Heart left ventricle (tissue), 16 donors: ENCODE results near the gene PTPRO. TPM values are rescaled to one million over a fixed set of nuclear protein-coding genes. Genes with fewer than 3 reads are reported as not detected.

Experiments
- ATAC-seq, 4 donors: fragments of 200-7000 bp; cut with Tn5 transposase; one replicate each; pipeline ENCODE4 v1.9.1; 2020 to 2022; ENCODE audit warnings: moderate library complexity in 4 of 4, mild to moderate bottlenecking in 3 of 4, moderate number of reproducible peaks in 1 of 4
- DNase-seq, 5 donors: peaks; one replicate each; pipeline ENCODE4 v3.0.0-alpha.2; 2020
- H3K27ac ChIP-seq, 12 donors: fragments of 200-600 bp; sonication (generic) in 4 of 12; one replicate each; pipeline versions ENCODE4 v1.5.0 to v1.8.0; 2016 to 2022; ENCODE audit warnings: mild to moderate bottlenecking in 2 of 12
- H3K27me3 ChIP-seq, 9 donors: fragments of 200-600 bp; sonication (generic) in 2 of 9; one replicate each; pipeline versions ENCODE4 v1.5.1 to v1.8.0; 2016 to 2022; ENCODE audit warnings: mild to moderate bottlenecking in 3 of 9
- H3K36me3 ChIP-seq, 9 donors: fragments of 200-600 bp; sonication (generic) in 2 of 9; one replicate each; pipeline versions ENCODE4 v1.5.0 to v1.8.0; 2018 to 2022; ENCODE audit warnings: mild to moderate bottlenecking in 2 of 9
- H3K4me1 ChIP-seq, 12 donors: fragments of 200-600 bp; sonication (generic) in 4 of 12; one replicate each; pipeline versions ENCODE4 v1.5.0 to v1.8.0; 2016 to 2022; ENCODE audit warnings: mild to moderate bottlenecking in 3 of 12
- H3K4me3 ChIP-seq, 12 donors: fragments of 200-600 bp; sonication (generic) in 4 of 12; one replicate each; pipeline versions ENCODE4 v1.5.0 to v1.8.0; 2017 to 2022; ENCODE audit warnings: mild to moderate bottlenecking in 9 of 12, moderate library complexity in 4 of 12
- H3K9me3 ChIP-seq, 12 donors: fragments of 200-600 bp; sonication (generic) in 4 of 12; one replicate each; pipeline versions ENCODE4 v1.5.0 to v1.8.0; 2016 to 2022; ENCODE audit warnings: mild to moderate bottlenecking in 1 of 12
- POLR2A ChIP-seq, 2 donors: fragments of 450-650 bp; IDR thresholded peaks; one replicate each; pipeline ENCODE4 v1.6.1; 2017; ENCODE audit warnings: antibody characterized with exemption in 2 of 2, mild to moderate bottlenecking in 2 of 2, moderate library complexity in 2 of 2
- WGBS, 4 donors: extraction: QIAGEN DNeasy Blood & Tissue Kit in 2 of 4; methylation state at CpG; one replicate each; pipeline versions ENCODE4 v1.1.5 to v1.1.7; 2013 to 2018; 5-methylcytosine and 5-hydroxymethylcytosine counted together
- intact Hi-C, 10 donors: fragments of 100-400 bp; cut with DNase I; formaldehyde crosslinking; loops; one replicate each; pipeline versions ENCODE4 v1.11.1 to v1.14.2; 2022
- polyA plus RNA-seq, 2 donors: library from polyadenylated mRNA; stranded (reverse); fragments of 200-250 nt; gene quantifications; one replicate each; pipeline ENCODE4 v1.2.3, GENCODE V29; 2013
- total RNA-seq, 9 donors: library from RNA; depleted of rRNA in 2 of 9; stranded (reverse); fragments of >200 nt in 2 of 9; fragmentation: NEBNext Ultra II Directional in 3 of 9; extraction: Animal tissue kit (Norgen Biotek cat#: 25700) in 3 of 9; gene quantifications; one replicate each; pipeline versions ENCODE4 v1.1.0 to v1.2.4, GENCODE V29; 2016 to 2023
- TF ChIP-seq, protein P1 (sequence below), 12 donors: fragments of 200-600 bp; sonication (generic) in 4 of 12; IDR thresholded peaks; one replicate each; pipeline versions ENCODE4 v1.5.0 to v1.8.0; 2018 to 2022; ENCODE audit warnings: antibody characterized with exemption in 12 of 12, mild to moderate bottlenecking in 5 of 12
- donor health status: ischemic (EF 13 %, LVEDD 7.1; RV severe dilation, severe dysfunction).
- donor health status: healthy with polysubstance abuse.
- donor health status: DM: no; HTN: yes; CAD: no.
- donor health status: DM: no; HTN: no; CAD: no.
- donor health status: ischemic (EF 25% LVEDD 6.9; RV normal size, moderate dysfunction).
- donor health status: ischemic (EF 25% LVEDD 5.7; RV mildly dilated, moderate dysfunction).
- donor health status: healthy.
- donor health status: DM: yes; HTN: yes; CAD: no.
- donor health status: ischemic (EF 35%, LVEDD 5.7; RV mildly dilated, moderate dysfunction).
- donor health status: nonischemic (EF 11% LVEDD 7.7; RV severe dilation, severe dysfunction).
- donor health status: DM: yes; HTN: yes; CAD: no.
- donor health status: PGD.
- donor health status: ischemic (EF 29% LVEDD 5.4; RV normal size, mild dysfunction).
- donor health status: nonischemic (EF 23%, LVEDD 6.1; RV moderate dilation, normal function).

Gene PTPRO
- total and polyA plus RNA-seq, 11 donors: 0.20 to 9.3 (median 0.57) TPM

DNA sequence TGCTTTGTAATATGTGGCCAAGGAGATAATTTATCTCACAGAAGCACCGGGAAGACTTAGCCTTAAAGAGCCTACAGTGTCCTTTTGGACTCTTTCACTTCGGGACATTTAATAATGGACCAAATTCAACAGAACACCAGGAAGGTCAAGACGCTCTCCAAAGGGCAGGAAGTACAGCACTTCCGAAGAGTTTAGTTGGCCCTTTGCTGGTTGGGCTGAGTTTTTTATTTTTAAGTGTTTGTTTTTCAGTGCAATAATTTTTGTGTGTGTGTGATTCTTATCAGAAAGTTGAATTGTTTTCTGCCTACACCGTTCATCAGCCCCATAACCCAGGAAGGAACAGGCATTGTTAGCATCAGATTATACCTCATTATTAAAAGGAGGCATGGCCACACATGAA, 273.9 kb downstream of the PTPRO start:
- DNase-seq (no peak), ATAC-seq (peak in 1 of 4 donors; percentile 46)
- intact Hi-C loops: loop anchor here in 6 of 10 donors (5.0 to 10.0 kb wide), 3 partner anchors 176 to 191 kb away; partner anchors contain the start of gene EPS8 (in 5 of the 6)
- no peak for TF ChIP-seq POLR2A (IDR thresholded peaks at IDR 0.05)
- TF ChIP-seq, protein P1, sequence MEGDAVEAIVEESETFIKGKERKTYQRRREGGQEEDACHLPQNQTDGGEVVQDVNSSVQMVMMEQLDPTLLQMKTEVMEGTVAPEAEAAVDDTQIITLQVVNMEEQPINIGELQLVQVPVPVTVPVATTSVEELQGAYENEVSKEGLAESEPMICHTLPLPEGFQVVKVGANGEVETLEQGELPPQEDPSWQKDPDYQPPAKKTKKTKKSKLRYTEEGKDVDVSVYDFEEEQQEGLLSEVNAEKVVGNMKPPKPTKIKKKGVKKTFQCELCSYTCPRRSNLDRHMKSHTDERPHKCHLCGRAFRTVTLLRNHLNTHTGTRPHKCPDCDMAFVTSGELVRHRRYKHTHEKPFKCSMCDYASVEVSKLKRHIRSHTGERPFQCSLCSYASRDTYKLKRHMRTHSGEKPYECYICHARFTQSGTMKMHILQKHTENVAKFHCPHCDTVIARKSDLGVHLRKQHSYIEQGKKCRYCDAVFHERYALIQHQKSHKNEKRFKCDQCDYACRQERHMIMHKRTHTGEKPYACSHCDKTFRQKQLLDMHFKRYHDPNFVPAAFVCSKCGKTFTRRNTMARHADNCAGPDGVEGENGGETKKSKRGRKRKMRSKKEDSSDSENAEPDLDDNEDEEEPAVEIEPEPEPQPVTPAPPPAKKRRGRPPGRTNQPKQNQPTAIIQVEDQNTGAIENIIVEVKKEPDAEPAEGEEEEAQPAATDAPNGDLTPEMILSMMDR (IDR thresholded peaks at IDR 0.05): no peak
- peak overlapping the region in 6 of 12 donors; percentile 2 to 50 (median 20) for H3K27ac ChIP-seq
- no peaks in the 10 kb centered on the region for H3K27me3 ChIP-seq
- H3K9me3 ChIP-seq: no peaks in the 10 kb centered on the region
- no peak overlapping the region for H3K4me3 ChIP-seq
- peaks cover 0 to 45% (median 27%) of the 10 kb centered on the region in 12 donors for H3K4me1 ChIP-seq
- WGBS, 4 donors: 40 to 60% (median 46%) methylated on average over 5 of the region's 5 CpGs
- H3K36me3 ChIP-seq: no peaks in the 10 kb centered on the region

DNA sequence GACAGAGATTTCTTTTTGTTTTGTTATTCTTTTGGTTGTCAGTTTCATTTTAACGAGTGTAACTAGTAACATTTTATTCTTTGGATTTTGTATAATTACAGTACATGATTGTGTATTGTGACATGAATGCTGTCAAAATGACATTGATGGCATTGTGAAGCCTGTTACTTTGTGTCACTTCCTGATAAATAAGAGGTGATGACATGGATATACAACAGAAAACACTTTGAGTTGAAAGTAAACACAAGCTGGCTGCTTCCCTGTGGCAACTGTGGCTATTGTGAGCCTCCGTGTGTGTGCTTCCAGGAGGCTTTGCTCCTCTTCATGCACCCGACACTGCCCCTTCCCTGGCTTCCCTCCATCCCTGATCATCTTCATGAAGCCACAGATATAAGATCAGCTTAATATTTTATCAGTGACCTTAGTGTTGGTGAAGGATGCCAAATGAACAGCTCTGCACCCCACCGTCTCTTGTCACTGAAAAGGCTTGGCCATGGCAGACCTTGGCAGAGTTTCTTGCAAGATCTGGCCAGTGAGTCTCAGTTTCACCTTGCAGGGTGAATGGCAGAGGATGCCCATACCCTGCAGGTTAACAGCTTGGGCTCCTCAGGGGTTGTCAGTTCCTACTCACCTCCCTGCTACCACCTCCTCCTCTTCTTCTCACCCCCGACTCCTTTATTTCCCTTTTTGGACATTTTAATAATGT, 275.0 kb downstream of the PTPRO start:
- no peak for TF ChIP-seq POLR2A (IDR thresholded peaks at IDR 0.05)
- TF ChIP-seq, protein P1 (IDR thresholded peaks at IDR 0.05): no peak
- Histone ChIP-seq H3K4me3 (no peak overlapping the region), H3K9me3 (no peaks in the 10 kb centered on the region), H3K36me3 (no peaks in the 10 kb centered on the region), H3K27ac (no peak overlapping the region), H3K4me1 (peaks cover 0 to 45% (median 29%) of the 10 kb centered on the region in 12 donors), H3K27me3 (no peaks in the 10 kb centered on the region)
- DNase-seq (no peak), ATAC-seq (no peak)
- intact Hi-C loops: loop anchor here in 6 of 10 donors (5.0 to 10.0 kb wide), 3 partner anchors 175 to 190 kb away; partner anchors contain the start of gene EPS8 (in 5 of the 6)
- 58 to 78% (median 59%) methylated on average over 5 of the region's 5 CpGs for WGBS, 4 donors

DNA sequence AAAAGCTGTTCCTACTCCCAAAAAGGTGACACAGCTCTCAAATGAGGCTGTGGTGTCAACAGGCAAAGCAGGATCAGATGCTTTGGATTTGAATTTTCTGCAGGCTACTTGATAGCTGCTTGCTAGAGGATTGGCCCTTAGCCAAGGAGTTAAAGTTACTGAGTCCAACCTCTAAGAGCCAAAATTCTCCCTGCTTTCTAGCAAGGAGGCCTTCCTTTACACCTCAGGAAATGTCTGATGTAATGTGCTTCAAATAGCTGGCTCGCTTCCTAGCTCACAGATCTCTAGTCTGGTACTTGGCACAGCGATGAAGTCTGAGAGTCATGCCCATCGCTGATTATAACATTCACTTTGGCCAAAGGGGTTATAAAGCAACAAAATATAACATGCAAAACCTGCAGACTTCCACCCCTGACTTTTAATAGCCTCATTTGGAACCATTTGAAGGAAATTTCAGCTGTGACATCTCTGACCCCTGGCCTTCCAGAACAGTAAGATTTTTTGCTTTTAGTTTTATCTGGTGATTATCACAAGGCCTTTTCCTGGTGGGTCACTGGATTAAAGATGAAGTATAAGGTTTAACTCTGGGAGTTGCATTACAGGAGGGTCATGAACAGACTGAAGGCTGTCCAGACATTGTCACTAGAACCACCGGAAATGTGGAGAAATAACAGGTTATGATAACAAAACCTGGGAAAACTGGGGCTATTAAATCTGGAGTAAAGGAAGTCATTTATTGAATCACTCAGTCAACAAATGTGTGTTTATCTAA, 277.1 kb downstream of the PTPRO start:
- peak overlapping the region in 8 of 12 donors; percentile 9 to 57 (median 28) for H3K27ac ChIP-seq
- intact Hi-C loops: loop anchor here in 6 of 10 donors (5.0 to 10.0 kb wide), 3 partner anchors 173 to 188 kb away; partner anchors contain the start of gene EPS8 (in 5 of the 6)
- ATAC-seq (peak; percentile 69 to 93 (median 88)), DNase-seq (peak in 4 of 5 donors; percentile 34 to 65 (median 47))
- H3K4me1 ChIP-seq: peaks cover 0 to 45% (median 29%) of the 10 kb centered on the region in 12 donors
- H3K4me3 ChIP-seq: no peak overlapping the region
- WGBS, 4 donors: 15 to 23% (median 22%) methylated on average over 4 of the region's 4 CpGs
- no peaks in the 10 kb centered on the region for H3K9me3 ChIP-seq
- no peaks in the 10 kb centered on the region for H3K36me3 ChIP-seq
- no peak for TF ChIP-seq POLR2A (IDR thresholded peaks at IDR 0.05)
- TF ChIP-seq, protein P1 (IDR thresholded peaks at IDR 0.05): no peak
- no peaks in the 10 kb centered on the region for H3K27me3 ChIP-seq
